ENCODE results near the gene C10orf143. TPM values are rescaled to one million over a fixed set of nuclear protein-coding genes. Genes with fewer than 3 reads are reported as not detected.

C10orf143 gene
- total RNA-seq, 4 donors from 2014 or later = 1.1 to 4.9 (median 1.4) TPM

GRCh38 chr10:130022511-130023299, 87.9 kb downstream of the C10orf143 start:
- TF ChIP-seq, protein P1, sequence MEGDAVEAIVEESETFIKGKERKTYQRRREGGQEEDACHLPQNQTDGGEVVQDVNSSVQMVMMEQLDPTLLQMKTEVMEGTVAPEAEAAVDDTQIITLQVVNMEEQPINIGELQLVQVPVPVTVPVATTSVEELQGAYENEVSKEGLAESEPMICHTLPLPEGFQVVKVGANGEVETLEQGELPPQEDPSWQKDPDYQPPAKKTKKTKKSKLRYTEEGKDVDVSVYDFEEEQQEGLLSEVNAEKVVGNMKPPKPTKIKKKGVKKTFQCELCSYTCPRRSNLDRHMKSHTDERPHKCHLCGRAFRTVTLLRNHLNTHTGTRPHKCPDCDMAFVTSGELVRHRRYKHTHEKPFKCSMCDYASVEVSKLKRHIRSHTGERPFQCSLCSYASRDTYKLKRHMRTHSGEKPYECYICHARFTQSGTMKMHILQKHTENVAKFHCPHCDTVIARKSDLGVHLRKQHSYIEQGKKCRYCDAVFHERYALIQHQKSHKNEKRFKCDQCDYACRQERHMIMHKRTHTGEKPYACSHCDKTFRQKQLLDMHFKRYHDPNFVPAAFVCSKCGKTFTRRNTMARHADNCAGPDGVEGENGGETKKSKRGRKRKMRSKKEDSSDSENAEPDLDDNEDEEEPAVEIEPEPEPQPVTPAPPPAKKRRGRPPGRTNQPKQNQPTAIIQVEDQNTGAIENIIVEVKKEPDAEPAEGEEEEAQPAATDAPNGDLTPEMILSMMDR (IDR thresholded peaks at IDR 0.05; ENCODE audit: low read depth) = no peak

GRCh38 chr10:130022086-130022485, 88.5 kb downstream of the C10orf143 start:
- TF ChIP-seq, protein P1 (IDR thresholded peaks at IDR 0.05; ENCODE audit: low read depth) = no peak

DNA sequence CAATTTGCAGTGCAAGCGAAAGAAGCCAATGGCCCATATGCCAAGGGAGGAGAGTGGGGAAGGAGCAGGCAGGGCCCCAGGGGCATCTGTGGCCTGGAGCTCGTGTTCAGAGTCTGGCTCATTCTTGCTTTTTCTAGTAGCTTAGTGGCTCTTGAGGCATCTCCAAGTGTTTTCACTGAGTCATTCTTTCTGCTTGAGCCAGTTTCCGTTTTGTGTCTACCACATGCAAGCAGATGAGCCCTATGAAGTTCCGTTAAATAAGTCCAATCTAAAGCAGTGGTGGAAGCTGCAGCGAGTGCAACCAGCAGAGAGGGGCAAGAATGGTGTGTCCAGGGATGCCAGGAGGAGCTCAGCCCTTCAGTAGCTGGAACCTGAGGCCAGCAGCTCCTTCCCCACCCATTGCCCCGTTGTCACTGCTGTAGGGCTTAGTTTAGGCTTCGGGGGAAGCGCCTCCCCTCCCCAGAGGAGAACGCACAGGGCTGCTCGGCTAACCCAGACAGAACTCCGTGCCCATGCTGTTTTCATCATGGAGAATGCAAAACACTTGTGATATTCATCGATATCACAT, 89.2 kb downstream of the C10orf143 start:
- TF ChIP-seq, protein P1 (IDR thresholded peaks at IDR 0.05; ENCODE audit: low read depth) = no peak

- TF ChIP-seq, protein P1 (IDR thresholded peaks at IDR 0.05; ENCODE audit: low read depth) = no peak
Measured at GRCh38 chr10:130020651-130021382, 89.8 kb downstream of the C10orf143 start.

GRCh38 chr10:130018730-130019185, 91.9 kb downstream of the C10orf143 start:
- TF ChIP-seq, protein P1 (IDR thresholded peaks at IDR 0.05; ENCODE audit: low read depth) = no peak

- TF ChIP-seq, protein P1 (IDR thresholded peaks at IDR 0.05; ENCODE audit: low read depth) = no peak
Measured at GRCh38 chr10:130018265-130018664, 92.4 kb downstream of the C10orf143 start.

GRCh38 chr10:130017631-130018022, 93.0 kb downstream of the C10orf143 start:
- TF ChIP-seq, protein P1 (IDR thresholded peaks at IDR 0.05; ENCODE audit: low read depth) = no peak
